ENCODE measurements around the gene MED4.

- TF ChIP-seq CTCF (IDR thresholded peaks at IDR 0.05) (no peak), POLR2A (IDR thresholded peaks at IDR 0.05) (no peak), EP300 (IDR thresholded peaks at IDR 0.05) (no peak)
Measured at GRCh38 chr13:48094404-48094780, 512 bp downstream of the MED4 start.
